CD14-positive monocyte (primary cell): ENCODE measurements around the gene TNFAIP8. TPM values are rescaled to one million over a fixed set of nuclear protein-coding genes. Genes with fewer than 3 reads are reported as not detected.
A peak's percentile ranks its signal among the peaks of the same experiment; 100 is the strongest.

ENCODE experiments used
- DNase-seq, 3 donors: peaks; one replicate each; pipeline ENCODE4 v3.0.0-alpha.2; 2011 to 2022
- H2AFZ ChIP-seq: 2 replicates; pipeline ENCODE4 v1.6.0; 2012; ENCODE audit warnings: mild to moderate bottlenecking, low read depth, low read length, inconsistent platforms; ENCODE audit not compliant: insufficient read depth, poor library complexity, severe bottlenecking
- H3K27ac ChIP-seq, 2 donors: 1 replicate in 1 of 2; 2 replicates in 1 of 2; pipeline ENCODE4 v1.5.1; 2012 to 2013; ENCODE audit warnings: low read length in 2 of 2, control low read depth in 1 of 2, inconsistent platforms in 1 of 2, low read depth in 1 of 2, mild to moderate bottlenecking in 1 of 2
- H3K27me3 ChIP-seq, 2 donors: one replicate each; pipeline versions ENCODE4 v1.6.0 to v1.6.1; 2011 to 2013; ENCODE audit warnings: low read length in 2 of 2; ENCODE audit not compliant: control insufficient read depth in 2 of 2, insufficient read depth in 2 of 2
- H3K36me3 ChIP-seq, 2 donors: replicated peaks in 1 of 2; 1 replicate in 1 of 2; 2 replicates in 1 of 2; pipeline versions ENCODE4 v1.5.1 to v1.6.1; 2012 to 2013; ENCODE audit warnings: low read length in 2 of 2, control low read depth in 1 of 2, inconsistent platforms in 1 of 2, mild to moderate bottlenecking in 1 of 2; ENCODE audit not compliant: insufficient read depth in 2 of 2, control insufficient read depth in 1 of 2
- H3K4me1 ChIP-seq, 2 donors: 1 replicate in 1 of 2; 2 replicates in 1 of 2; pipeline versions ENCODE4 v1.5.1 to v1.6.1; 2012 to 2013; ENCODE audit warnings: low read length in 2 of 2, control low read depth in 1 of 2, inconsistent platforms in 1 of 2, mild to moderate bottlenecking in 1 of 2, moderate library complexity in 1 of 2; ENCODE audit not compliant: insufficient read depth in 2 of 2, control insufficient read depth in 1 of 2
- H3K4me2 ChIP-seq: replicated peaks from 2 replicates; pipeline ENCODE3; 2012; ENCODE audit warnings: low read length, moderate library complexity, mild to moderate bottlenecking; ENCODE audit not compliant: poor library complexity, severe bottlenecking; ENCODE audit errors: extremely low read depth
- H3K4me3 ChIP-seq, 3 experiments: fragments of 200-600 bp in 1 of 3; sonication (generic) in 1 of 3; replicated peaks in 1 of 3; 1 replicate in 2 of 3; 2 replicates in 1 of 3; pipeline ENCODE4 v1.5.1; 2011 to 2013; ENCODE audit warnings: low read length in 3 of 3, mild to moderate bottlenecking in 3 of 3, control low read depth in 2 of 3, low read depth in 2 of 3, inconsistent platforms in 1 of 3, moderate library complexity in 1 of 3
- H3K79me2 ChIP-seq: 2 replicates; pipeline ENCODE4 v1.6.0; 2012; ENCODE audit warnings: mild to moderate bottlenecking, control low read depth, inconsistent platforms, low read length, moderate library complexity; ENCODE audit not compliant: insufficient read depth
- H3K9ac ChIP-seq: 2 replicates; pipeline ENCODE4 v1.6.0; 2017; ENCODE audit warnings: low read length, mild to moderate bottlenecking; ENCODE audit not compliant: insufficient read depth, poor library complexity, severe bottlenecking
- H3K9me3 ChIP-seq, 2 donors: replicated peaks in 1 of 2; 1 replicate in 1 of 2; 2 replicates in 1 of 2; pipeline versions ENCODE4 v1.5.1 to v1.6.1; 2012 to 2013; ENCODE audit warnings: low read length in 2 of 2, control low read depth in 1 of 2; ENCODE audit not compliant: control insufficient read depth in 1 of 2, insufficient read depth in 1 of 2
- H4K20me1 ChIP-seq: 2 replicates; pipeline ENCODE4 v1.6.0; 2012; ENCODE audit warnings: mild to moderate bottlenecking, low read length, control low read depth, moderate library complexity; ENCODE audit not compliant: insufficient read depth
- H3K27ac Mint-ChIP-seq, 7 donors: one replicate each; pipeline ENCODE4 v1.8.0; 2020; ENCODE audit warnings: mild to moderate bottlenecking in 7 of 7, mixed read lengths in 7 of 7, moderate library complexity in 6 of 7, inconsistent platforms in 2 of 7
- H3K27me3 Mint-ChIP-seq, 3 donors: one replicate each; pipeline ENCODE4 v1.8.0; 2021 to 2022; ENCODE audit warnings: low read depth in 3 of 3, mild to moderate bottlenecking in 3 of 3, mixed read lengths in 3 of 3, moderate library complexity in 3 of 3, inconsistent platforms in 1 of 3
- H3K36me3 Mint-ChIP-seq, 2 donors: one replicate each; pipeline ENCODE4 v1.8.0; 2020; ENCODE audit warnings: mixed read lengths in 2 of 2, inconsistent platforms in 1 of 2, mild to moderate bottlenecking in 1 of 2
- H3K4me1 Mint-ChIP-seq: one replicate; pipeline ENCODE4 v1.8.0; 2020; ENCODE audit warnings: mild to moderate bottlenecking, mixed read lengths
- H3K4me3 Mint-ChIP-seq, 2 donors: one replicate each; pipeline ENCODE4 v1.8.0; 2020; ENCODE audit warnings: mild to moderate bottlenecking in 2 of 2, mixed read lengths in 2 of 2, moderate library complexity in 1 of 2
- H3K9me3 Mint-ChIP-seq, 7 donors: one replicate each; pipeline ENCODE4 v1.8.0; 2020 to 2022; ENCODE audit warnings: mixed read lengths in 7 of 7, mild to moderate bottlenecking in 6 of 7, moderate library complexity in 6 of 7, inconsistent platforms in 2 of 7
- WGBS: methylation state at CpG from one replicate; pipeline ENCODE4 v1.1.5; 2013; ENCODE audit warnings: missing lambda C conversion rate; ENCODE audit not compliant: insufficient coverage; 5-methylcytosine and 5-hydroxymethylcytosine counted together
- intact Hi-C, 2 donors: fragments of 100-400 bp; cut with micrococcal nuclease; formaldehyde crosslinking; loops; one replicate each; pipeline versions ENCODE4 v1.15.0 to v1.15.1; 2023
- polyA plus RNA-seq, 3 donors: library from polyadenylated mRNA; depleted of rRNA in 1 of 3; unstranded in 2 of 3; stranded (reverse) in 1 of 3; fragments of 300-500 nt in 2 of 3; fragments of >200 nt in 1 of 3; fragmentation: Illumina TruSeq in 2 of 3; gene quantifications; 1 replicate in 2 of 3; 2 replicates in 1 of 3; pipeline ENCODE4 v1.2.3, GENCODE V29; 2012 to 2021
- TF ChIP-seq, protein P1 (sequence below): fragments of 200-600 bp; IDR thresholded peaks from one replicate; pipeline ENCODE4 v1.8.0; 2022; ENCODE audit warnings: antibody characterized with exemption, mild to moderate bottlenecking

Gene TNFAIP8
- polyA plus RNA-seq, 3 donors = 20.6 to 55.5 (median 47.0) TPM

DNA sequence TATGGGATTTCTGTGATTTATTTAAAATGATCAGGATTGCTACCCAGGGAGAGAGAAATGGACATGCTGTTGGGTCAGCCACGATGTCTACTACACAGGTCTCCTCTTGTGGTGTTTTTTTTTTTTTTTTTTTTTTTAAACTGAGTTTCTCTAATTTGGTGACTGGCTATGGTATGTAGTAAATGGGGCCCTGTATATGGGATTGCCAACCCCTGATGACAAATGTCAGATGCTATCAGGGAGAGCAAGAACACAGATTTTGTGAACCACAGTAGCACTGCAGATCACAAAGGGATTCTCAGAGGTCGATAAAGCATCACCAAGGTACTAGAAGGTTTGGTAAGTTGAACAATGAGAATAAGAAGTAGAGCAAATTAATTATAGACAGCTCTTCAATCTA is 16.5 kb upstream of the TNFAIP8 start:
- peaks cover 87% of the 10 kb centered on the region in 2 donors for H3K4me1 ChIP-seq
- H3K4me2 ChIP-seq = no peak overlapping the region
- peak overlapping the region in 5 of 7 donors; percentile 46 to 88 (median 73) for H3K27ac Mint-ChIP-seq
- no peaks in the 10 kb centered on the region for H3K9me3 Mint-ChIP-seq
- no peak overlapping the region for H2AFZ ChIP-seq
- H3K4me3 Mint-ChIP-seq = no peak overlapping the region
- H3K9ac ChIP-seq = no peak overlapping the region
- H3K79me2 ChIP-seq = peaks cover 94% of the 10 kb centered on the region
- H3K9me3 ChIP-seq = no peaks in the 10 kb centered on the region
- no peaks in the 10 kb centered on the region for H3K27me3 Mint-ChIP-seq
- H3K27ac ChIP-seq = peak overlapping the region in 1 of 2 donors; percentile 88
- peaks cover 9 to 13% of the 10 kb centered on the region in 2 donors for H3K36me3 Mint-ChIP-seq
- H3K36me3 ChIP-seq = no peaks in the 10 kb centered on the region
- WGBS = 90% methylated on average over 2 of the region's 2 CpGs
- no peak for DNase-seq
- H4K20me1 ChIP-seq = peaks cover 64% of the 10 kb centered on the region
- intact Hi-C loops = no loop called here
- no peaks in the 10 kb centered on the region for H3K27me3 ChIP-seq
- TF ChIP-seq, protein P1, sequence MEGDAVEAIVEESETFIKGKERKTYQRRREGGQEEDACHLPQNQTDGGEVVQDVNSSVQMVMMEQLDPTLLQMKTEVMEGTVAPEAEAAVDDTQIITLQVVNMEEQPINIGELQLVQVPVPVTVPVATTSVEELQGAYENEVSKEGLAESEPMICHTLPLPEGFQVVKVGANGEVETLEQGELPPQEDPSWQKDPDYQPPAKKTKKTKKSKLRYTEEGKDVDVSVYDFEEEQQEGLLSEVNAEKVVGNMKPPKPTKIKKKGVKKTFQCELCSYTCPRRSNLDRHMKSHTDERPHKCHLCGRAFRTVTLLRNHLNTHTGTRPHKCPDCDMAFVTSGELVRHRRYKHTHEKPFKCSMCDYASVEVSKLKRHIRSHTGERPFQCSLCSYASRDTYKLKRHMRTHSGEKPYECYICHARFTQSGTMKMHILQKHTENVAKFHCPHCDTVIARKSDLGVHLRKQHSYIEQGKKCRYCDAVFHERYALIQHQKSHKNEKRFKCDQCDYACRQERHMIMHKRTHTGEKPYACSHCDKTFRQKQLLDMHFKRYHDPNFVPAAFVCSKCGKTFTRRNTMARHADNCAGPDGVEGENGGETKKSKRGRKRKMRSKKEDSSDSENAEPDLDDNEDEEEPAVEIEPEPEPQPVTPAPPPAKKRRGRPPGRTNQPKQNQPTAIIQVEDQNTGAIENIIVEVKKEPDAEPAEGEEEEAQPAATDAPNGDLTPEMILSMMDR = no peak
- peaks cover 97% of the 10 kb centered on the region for H3K4me1 Mint-ChIP-seq
- no peak overlapping the region for H3K4me3 ChIP-seq

DNA sequence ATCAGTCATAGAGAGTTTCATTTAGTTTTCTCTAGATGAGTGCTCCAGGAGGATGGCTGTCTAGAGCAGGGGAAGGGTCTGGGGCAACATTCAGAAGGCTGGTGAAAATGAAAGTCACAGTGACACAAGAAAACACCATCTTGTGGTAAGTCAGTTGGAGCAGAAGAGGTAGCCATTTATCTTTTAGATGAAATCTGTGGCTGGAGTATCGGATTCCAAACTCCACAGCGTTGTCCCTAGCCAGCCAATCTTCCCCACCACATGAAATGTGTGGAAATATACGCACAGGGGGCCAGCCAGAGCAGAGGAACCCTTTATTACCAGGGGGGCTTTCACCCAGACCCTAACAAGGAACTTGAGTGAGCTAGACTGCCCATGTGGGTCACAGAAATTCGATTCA is 15.9 kb upstream of the TNFAIP8 start:
- no peaks in the 10 kb centered on the region for H3K27me3 ChIP-seq
- intact Hi-C loops = loop anchor here (5.0 to 10.0 kb wide), 3 partner anchors 68 to 75 kb away; no protein-coding TSS in a partner anchor
- peak overlapping the region; percentile 74 for H3K4me2 ChIP-seq
- peak overlapping the region; percentile 74 to 97 (median 90) for H3K27ac Mint-ChIP-seq
- H4K20me1 ChIP-seq = peaks cover 64% of the 10 kb centered on the region
- no peak overlapping the region for H3K9ac ChIP-seq
- no peaks in the 10 kb centered on the region for H3K27me3 Mint-ChIP-seq
- peak overlapping the region; percentile 69 to 85 for H3K4me3 Mint-ChIP-seq
- peak overlapping the region; percentile 52 to 88 for H3K27ac ChIP-seq
- H2AFZ ChIP-seq = peak overlapping the region; percentile 29
- H3K4me1 ChIP-seq = peaks cover 92 to 93% of the 10 kb centered on the region in 2 donors
- peaks cover 5 to 16% of the 10 kb centered on the region in 2 donors for H3K36me3 Mint-ChIP-seq
- peak in 2 of 3 donors; percentile 45 to 48 for DNase-seq
- peaks cover 94% of the 10 kb centered on the region for H3K79me2 ChIP-seq
- H3K9me3 Mint-ChIP-seq = no peaks in the 10 kb centered on the region
- TF ChIP-seq, protein P1 = no peak
- no peaks in the 10 kb centered on the region for H3K9me3 ChIP-seq
- H3K4me1 Mint-ChIP-seq = peaks cover 94% of the 10 kb centered on the region
- no CpG with 5 or more reads among the region's 4 CpGs for WGBS
- no peaks in the 10 kb centered on the region for H3K36me3 ChIP-seq
- peak overlapping the region in 1 of 3 experiments; percentile 67 for H3K4me3 ChIP-seq
